GM12878 (cell line): Measurements from ENCODE around the gene PYGO2. TPM values are rescaled to one million over a fixed set of nuclear protein-coding genes. Genes with fewer than 3 reads are reported as not detected.

ENCODE experiments used
- BACH1 ChIP-seq: fragments of 450-650 bp; IDR thresholded peaks from 2 replicates; pipeline ENCODE4 v1.6.1; 2017; ENCODE audit warnings: mild to moderate bottlenecking, borderline replicate concordance
- CEBPZ ChIP-seq: fragments of 150-350 bp; IDR thresholded peaks from 2 replicates; pipeline ENCODE4 v1.6.1; 2016; ENCODE audit warnings: low read depth, low read length
- NBN ChIP-seq: fragments of 450-650 bp; IDR thresholded peaks from 2 replicates; pipeline ENCODE4 v1.6.1; 2016
- TBL1XR1 ChIP-seq: IDR thresholded peaks from 2 replicates; pipeline ENCODE4 v1.6.1; 2012; ENCODE audit warnings: low read depth, low read length, improper control_type of control experiment
- ZNF274 ChIP-seq: IDR thresholded peaks from one replicate; pipeline ENCODE4 v1.8.0; 2011; ENCODE audit not compliant: insufficient read length, insufficient read depth
- polyA plus RNA-seq, 11 experiments: library from polyadenylated mRNA; depleted of rRNA in 4 of 11; unstranded in 6 of 11; stranded (reverse) in 5 of 11; fragments of >200 nt; fragmentation: Nextera tagmentation in 4 of 11; fragmentation: Illumina TruSeq in 1 of 11; extraction: Ambion mirVana in 4 of 11; extraction: Trizol in 1 of 11; gene quantifications; 1 replicate in 1 of 11; 2 replicates in 10 of 11; pipeline versions ENCODE4 v1.2.1 to v1.2.3, GENCODE V29; 2011 to 2016; ENCODE audit warnings: inconsistent platforms in 2 of 11, missing spikeins in 2 of 11, low read depth in 1 of 11
- total RNA-seq, 4 experiments: library from RNA; depleted of rRNA in 3 of 4; stranded (reverse); fragments of >200 nt in 3 of 4; fragmentation: Illumina TruSeq in 1 of 4; extraction: Trizol in 1 of 4; gene quantifications; 2 replicates each; pipeline versions ENCODE4 v1.2.1 to v1.2.3, GENCODE V29; 2013 to 2021
- TF ChIP-seq, protein P1 (sequence below): fragments of 450-650 bp; IDR thresholded peaks from 2 replicates; pipeline ENCODE4 v1.6.1; 2016; ENCODE audit warnings: mild to moderate bottlenecking, moderate library complexity, borderline replicate concordance

PYGO2 gene
- total and polyA plus RNA-seq, 10 of the 15 experiments (the other 5 are each of a cell fraction or from before 2014, with no cell fraction given), result 8.1 to 33.8 (median 23.5) TPM

- TF ChIP-seq, protein P1, sequence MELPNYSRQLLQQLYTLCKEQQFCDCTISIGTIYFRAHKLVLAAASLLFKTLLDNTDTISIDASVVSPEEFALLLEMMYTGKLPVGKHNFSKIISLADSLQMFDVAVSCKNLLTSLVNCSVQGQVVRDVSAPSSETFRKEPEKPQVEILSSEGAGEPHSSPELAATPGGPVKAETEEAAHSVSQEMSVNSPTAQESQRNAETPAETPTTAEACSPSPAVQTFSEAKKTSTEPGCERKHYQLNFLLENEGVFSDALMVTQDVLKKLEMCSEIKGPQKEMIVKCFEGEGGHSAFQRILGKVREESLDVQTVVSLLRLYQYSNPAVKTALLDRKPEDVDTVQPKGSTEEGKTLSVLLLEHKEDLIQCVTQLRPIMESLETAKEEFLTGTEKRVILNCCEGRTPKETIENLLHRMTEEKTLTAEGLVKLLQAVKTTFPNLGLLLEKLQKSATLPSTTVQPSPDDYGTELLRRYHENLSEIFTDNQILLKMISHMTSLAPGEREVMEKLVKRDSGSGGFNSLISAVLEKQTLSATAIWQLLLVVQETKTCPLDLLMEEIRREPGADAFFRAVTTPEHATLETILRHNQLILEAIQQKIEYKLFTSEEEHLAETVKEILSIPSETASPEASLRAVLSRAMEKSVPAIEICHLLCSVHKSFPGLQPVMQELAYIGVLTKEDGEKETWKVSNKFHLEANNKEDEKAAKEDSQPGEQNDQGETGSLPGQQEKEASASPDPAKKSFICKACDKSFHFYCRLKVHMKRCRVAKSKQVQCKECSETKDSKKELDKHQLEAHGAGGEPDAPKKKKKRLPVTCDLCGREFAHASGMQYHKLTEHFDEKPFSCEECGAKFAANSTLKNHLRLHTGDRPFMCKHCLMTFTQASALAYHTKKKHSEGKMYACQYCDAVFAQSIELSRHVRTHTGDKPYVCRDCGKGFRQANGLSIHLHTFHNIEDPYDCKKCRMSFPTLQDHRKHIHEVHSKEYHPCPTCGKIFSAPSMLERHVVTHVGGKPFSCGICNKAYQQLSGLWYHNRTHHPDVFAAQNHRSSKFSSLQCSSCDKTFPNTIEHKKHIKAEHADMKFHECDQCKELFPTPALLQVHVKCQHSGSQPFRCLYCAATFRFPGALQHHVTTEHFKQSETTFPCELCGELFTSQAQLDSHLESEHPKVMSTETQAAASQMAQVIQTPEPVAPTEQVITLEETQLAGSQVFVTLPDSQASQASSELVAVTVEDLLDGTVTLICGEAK, result peak; percentile 19; the same call in 1 of the 2 replicates
- TF ChIP-seq TBL1XR1 (0 out of 2 replicates have a peak, but pooled peaks have one; percentile 18), NBN (0 out of 2 replicates have a peak, but pooled peaks have one; percentile 67), ZNF274 (no peak), CEBPZ (no peak), BACH1 (peak; percentile 98)
Measured at GRCh38 chr1:154937085-154937987, 24.2 kb downstream of the PYGO2 start (continued).
